Liver (tissue), 3 donors: ENCODE data around the gene PRKCH.

Experiments used
- EGR1 ChIP-seq, 2 donors: IDR thresholded peaks; 2 replicates each; pipeline ENCODE4 v1.6.1; 2016 to 2018; ENCODE audit warnings: antibody characterized with exemption in 2 of 2, low read depth in 2 of 2
- FOXA1 ChIP-seq: IDR thresholded peaks from 2 replicates; pipeline ENCODE4 v1.6.1; 2016; ENCODE audit warnings: antibody characterized with exemption
- RAD21 ChIP-seq, 2 donors: IDR thresholded peaks; 2 replicates each; pipeline ENCODE4 v1.6.1; 2016; ENCODE audit warnings: antibody characterized with exemption in 2 of 2, mild to moderate bottlenecking in 2 of 2
- TAF1 ChIP-seq: conservative IDR thresholded peaks from 2 replicates; pipeline ENCODE4 v1.6.1; 2016; ENCODE audit warnings: antibody characterized with exemption, mild to moderate bottlenecking
- YY1 ChIP-seq: IDR thresholded peaks from 2 replicates; pipeline ENCODE4 v1.6.1; 2016; ENCODE audit warnings: antibody characterized with exemption, mild to moderate bottlenecking
- TF ChIP-seq, protein P1 (sequence below): fragments of 150-350 bp; IDR thresholded peaks from 2 replicates; pipeline ENCODE4 v1.5.1; 2017; ENCODE audit warnings: improper control_type of control experiment, low read depth, low read length; ENCODE audit not compliant: missing input control
- TF ChIP-seq, protein P2 (sequence below): IDR thresholded peaks from 2 replicates; pipeline ENCODE4 v1.6.1; 2016; ENCODE audit warnings: antibody characterized with exemption
- donor health status: healthy.
- donor health status: healthy.

DNA sequence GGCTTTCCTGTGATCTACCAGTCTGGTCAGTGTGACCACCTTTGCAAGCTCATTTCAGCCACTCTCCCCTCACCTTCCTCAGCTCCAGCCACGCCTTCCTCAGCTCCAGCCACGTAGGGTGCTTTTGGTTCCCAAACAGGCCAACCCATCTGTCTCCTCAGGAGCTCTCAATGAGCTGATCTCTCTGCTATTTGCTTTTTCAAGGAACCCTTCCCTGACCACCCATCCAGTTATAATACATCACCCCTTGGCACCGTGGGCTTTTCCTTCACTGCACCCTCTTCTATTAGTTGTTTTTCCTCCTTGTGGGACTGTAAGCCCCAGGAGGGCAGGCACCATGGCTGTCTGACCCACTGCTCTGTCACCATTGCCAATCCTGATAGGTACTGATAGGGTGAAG, 2.3 kb upstream of the PRKCH start:
- TF ChIP-seq, protein P1, sequence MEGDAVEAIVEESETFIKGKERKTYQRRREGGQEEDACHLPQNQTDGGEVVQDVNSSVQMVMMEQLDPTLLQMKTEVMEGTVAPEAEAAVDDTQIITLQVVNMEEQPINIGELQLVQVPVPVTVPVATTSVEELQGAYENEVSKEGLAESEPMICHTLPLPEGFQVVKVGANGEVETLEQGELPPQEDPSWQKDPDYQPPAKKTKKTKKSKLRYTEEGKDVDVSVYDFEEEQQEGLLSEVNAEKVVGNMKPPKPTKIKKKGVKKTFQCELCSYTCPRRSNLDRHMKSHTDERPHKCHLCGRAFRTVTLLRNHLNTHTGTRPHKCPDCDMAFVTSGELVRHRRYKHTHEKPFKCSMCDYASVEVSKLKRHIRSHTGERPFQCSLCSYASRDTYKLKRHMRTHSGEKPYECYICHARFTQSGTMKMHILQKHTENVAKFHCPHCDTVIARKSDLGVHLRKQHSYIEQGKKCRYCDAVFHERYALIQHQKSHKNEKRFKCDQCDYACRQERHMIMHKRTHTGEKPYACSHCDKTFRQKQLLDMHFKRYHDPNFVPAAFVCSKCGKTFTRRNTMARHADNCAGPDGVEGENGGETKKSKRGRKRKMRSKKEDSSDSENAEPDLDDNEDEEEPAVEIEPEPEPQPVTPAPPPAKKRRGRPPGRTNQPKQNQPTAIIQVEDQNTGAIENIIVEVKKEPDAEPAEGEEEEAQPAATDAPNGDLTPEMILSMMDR: no peak
- TF ChIP-seq RAD21 (IDR thresholded peaks at IDR 0.05) (no peak), YY1 (no peak), FOXA1 (no peak), TAF1 (no peak), EGR1 (IDR thresholded peaks at IDR 0.05; ENCODE audit: low read depth in 2 of 2) (no peak)
- TF ChIP-seq, protein P2, sequence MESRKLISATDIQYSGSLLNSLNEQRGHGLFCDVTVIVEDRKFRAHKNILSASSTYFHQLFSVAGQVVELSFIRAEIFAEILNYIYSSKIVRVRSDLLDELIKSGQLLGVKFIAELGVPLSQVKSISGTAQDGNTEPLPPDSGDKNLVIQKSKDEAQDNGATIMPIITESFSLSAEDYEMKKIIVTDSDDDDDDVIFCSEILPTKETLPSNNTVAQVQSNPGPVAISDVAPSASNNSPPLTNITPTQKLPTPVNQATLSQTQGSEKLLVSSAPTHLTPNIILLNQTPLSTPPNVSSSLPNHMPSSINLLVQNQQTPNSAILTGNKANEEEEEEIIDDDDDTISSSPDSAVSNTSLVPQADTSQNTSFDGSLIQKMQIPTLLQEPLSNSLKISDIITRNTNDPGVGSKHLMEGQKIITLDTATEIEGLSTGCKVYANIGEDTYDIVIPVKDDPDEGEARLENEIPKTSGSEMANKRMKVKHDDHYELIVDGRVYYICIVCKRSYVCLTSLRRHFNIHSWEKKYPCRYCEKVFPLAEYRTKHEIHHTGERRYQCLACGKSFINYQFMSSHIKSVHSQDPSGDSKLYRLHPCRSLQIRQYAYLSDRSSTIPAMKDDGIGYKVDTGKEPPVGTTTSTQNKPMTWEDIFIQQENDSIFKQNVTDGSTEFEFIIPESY: no peak
